ENCODE data around the gene MOV10L1.
"Not testable (repeated sequence)": the region's sequence is repeated elsewhere in the genome, so short reads cannot be mapped to it uniquely, and the experiment has no call there.

MOV10L1 gene

DNA sequence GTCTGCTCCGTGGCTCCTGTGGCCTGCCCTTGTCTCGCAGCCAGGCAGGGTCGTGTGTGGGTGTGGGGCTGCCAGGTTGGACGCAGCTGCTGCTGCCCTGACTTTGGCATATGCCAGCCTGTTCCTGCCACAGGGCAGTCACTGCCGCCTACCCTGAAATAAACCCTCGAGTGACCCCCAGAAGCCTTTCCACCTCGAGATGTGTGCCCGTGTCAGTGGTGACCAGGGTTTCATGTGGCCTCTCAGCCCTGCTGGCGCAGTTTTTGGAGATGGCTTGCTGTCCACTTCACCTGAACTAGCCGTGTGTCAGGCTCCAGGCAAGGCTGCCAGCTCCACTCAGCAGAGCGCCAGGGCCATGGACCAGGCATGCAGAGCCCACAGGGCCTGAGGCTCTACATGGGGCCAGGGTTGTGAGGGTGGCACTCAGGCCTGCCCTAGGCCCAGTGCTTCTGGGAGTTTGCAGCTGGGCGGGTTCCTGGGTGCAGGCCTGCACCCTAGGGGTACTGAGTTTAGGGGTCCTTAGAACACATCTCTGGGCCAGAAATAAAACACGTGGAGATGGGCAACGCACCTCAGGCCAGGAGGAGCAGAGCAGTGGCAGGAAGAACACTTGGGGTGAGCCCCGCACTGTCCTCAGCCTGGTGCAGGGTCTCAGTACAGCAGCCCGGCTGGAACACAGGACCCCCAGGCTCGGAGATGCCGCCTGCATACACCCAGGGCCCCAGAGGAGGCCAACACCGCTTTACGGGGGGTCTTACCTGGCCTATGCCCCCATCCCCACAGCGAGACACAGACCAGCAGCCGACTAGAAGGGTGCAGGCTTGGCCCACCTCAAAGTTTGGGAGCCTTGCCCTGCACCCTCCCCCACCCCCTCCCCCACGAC, 71.9 kb downstream of the MOV10L1 start:
- DNase-seq, result no peak

DNA sequence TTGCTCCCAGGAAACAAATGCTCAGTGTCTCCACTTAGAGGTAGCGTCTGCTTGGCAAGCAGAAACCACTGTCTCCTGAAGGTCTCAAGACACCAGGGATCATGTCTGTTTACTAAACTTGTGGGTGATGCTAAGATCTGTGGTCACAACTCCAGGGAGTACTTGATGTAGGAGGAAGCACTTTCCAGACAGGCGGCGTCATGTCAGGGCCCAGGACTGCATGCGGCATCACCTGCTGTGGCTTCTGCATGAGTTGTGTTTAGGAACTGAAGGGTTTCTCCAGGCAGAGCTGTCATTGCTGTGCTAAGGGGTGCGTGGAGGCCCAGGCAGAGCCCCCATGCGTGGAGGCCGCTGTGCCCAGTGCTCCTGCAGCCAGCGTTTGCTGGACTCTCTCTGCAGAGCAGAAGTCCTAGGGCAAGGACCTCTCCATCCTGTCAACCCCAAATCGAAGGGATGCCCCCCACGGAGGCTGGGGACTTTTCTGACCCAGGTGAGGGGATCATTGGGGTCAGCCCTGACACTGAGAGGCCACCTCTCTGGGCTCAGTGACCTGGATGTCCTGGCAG, 72.7 kb downstream of the MOV10L1 start:
- no peak for DNase-seq

GRCh38 chr22:50165436-50166123, 75.8 kb downstream of the MOV10L1 start:
- DNase-seq, result no peak

DNA sequence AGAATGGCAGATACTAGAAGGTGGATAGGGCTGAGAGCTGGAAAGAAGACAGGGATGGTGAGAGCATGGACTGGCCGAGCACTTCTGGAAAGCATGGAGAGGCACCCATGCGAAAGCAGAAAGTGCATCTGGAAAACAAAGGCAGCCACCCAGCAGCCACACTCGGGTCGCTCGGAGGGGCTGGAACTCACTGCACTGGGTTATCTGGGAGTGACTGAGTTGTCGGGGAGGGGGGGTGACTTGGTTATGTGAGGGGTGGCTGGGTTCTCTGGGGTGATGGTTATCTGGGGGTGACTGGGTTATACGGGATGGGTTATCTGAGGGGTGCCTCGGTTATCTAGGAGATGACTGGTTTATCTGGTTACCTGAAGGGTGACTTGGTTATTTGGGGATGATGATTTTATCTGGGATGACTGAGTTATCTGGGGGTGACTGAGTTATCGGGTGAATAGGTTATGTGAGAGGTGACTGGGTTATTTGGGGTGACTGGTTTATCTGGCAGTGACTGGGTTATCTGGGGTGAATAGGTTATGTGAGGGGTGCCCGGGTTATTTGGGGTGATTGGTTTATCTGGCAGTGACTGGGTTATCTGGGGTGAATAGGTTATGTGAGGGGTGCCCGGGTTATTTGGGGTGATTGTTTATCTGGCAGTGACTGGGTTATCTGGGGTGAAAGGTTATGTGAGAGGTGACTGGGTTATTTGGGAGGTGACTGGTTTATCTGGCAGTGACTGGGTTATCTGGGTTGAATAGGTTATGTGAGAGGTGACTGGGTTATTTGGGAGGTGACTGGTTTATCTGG, 78.1 kb downstream of the MOV10L1 start:
- no peak for DNase-seq

DNA sequence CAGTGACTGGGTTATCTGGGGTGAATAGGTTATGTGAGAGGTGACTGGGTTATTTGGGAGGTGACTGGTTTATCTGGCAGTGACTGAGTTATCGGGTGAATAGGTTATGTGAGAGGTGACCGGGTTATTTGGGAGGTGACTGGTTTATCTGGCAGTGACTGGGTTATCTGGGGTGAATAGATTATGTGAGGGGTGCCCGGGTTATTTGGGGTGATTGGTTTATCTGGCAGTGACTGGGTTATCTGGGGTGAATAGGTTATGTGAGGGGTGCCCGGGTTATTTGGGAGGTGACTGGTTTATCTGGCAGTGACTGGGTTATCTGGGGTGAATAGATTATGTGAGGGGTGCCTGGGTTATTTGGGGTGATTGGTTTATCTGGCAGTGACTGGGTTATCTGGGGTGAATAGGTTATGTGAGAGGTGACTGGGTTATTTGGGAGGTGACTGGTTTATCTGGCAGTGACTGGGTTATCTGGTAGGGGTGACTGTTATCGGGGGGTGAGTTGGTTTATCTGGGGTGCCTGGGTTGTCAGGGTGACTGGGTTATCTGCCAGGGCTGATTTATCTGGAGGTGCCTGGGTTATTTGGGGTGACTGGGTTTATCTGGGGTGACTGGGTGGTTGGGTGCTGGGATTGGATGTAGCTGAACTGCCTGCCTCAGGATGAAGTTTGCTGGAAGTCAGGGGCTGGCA, 78.8 kb downstream of the MOV10L1 start:
- DNase-seq, result not testable (repeated sequence)

- no peak for DNase-seq
Measured at GRCh38 chr22:50169181-50169759, 79.5 kb downstream of the MOV10L1 start.

- no peak for DNase-seq
Measured at GRCh38 chr22:50169774-50170341, 80.1 kb downstream of the MOV10L1 start.

GRCh38 chr22:50170453-50171318, 80.9 kb downstream of the MOV10L1 start, which contains the start of gene PANX2:
Gene PANX2, plus strand, starts transcription at chr22:50170731. Its CDS starts 0 bp downstream, at chr22:50170731.
- no peak for DNase-seq

GRCh38 chr22:50171319-50171964, 81.6 kb downstream of the MOV10L1 start:
- no peak for DNase-seq

- DNase-seq, result no peak
Measured at GRCh38 chr22:50171965-50172421, 82.2 kb downstream of the MOV10L1 start.

DNA sequence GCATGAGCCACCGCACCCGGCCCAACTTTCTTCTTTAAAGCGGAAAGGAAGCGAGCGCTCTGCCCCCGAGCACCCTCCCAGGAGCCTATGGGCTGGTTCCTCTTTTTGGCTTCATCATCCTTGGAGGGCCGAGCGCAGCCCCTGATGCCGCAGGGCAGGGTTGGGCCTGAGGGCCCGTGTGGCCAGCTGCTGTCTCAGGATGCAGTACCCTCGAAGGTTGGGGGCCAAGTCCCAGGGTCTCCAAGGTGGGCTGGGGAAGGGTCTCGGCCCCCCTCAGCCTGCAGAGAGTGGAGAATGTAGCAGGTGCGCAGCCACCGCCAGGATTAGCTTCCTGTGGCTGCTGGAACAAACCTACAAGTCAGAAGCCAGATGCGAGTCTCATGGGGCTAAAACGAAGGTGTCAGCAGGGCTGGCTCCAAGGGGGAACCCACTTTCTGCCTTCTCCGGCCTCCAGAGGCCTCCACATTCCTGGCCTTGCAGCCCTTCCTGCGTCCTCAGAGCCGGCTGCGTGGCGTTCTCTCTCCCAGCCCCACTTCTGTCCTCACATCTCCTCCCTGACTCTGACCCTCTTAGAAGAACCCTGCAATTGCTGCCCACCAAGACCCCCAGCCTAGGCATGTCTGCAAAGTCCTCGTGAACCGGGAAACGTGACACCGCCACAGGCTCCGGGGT, 83.6 kb downstream of the MOV10L1 start:
- DNase-seq, result no peak

DNA sequence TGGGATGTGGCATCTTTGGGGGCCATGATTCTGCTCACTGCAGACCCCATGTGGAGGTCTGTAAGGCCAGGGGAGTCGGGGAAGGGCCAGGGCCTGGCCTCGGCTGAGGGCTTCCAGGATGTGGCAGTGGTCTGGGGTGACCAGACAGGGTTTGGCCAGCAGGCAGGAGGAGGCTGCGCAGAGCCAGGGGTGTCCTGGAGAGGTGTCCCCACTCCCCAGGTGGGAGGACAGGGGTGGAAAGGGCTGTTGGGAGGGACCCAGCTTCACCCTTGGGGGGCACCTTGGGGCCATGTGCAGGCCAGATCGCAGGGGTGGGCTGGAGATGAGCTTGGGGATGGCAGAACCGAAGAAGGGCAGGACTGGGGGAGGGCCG, 84.2 kb downstream of the MOV10L1 start:
- no peak for DNase-seq

DNA sequence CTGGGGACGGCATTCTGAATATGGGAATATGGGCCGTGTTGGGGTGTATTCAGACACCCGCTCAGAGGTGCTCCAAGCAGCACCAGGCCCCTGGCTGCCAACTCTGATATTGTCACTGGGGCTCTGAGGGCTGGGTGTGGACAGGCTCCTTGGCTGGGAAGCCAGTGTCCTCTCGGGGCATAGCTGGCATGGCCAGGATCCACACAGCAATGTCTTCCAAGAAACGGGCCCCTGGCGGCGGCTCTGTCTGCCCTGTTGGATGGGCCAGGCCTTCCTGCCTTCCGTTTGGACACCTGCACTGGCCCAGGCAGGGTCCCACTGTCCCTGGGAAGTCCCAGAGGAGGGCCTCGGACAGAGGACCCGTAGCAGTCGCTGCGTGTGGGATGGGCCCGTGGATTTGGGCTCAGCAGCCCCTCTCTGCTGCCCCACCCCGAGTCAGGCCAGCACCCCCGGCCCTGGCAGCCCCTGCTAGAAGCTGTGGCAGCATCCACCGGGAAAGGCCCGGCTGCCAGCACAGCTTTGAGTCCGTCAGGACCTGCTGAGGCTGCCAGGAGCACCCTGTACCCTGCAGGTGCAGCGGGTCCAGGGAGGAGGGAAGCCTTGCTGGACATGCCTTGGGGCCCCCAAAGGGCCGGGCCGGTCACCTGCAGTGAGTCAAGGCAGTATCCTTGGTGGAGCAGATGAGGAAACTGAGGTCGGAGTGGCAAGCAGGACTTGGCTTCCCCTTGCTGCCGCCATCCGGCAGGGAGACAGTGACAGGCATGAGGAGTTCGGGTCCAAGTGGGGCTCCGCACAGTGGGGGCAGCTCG, 84.8 kb downstream of the MOV10L1 start:
- DNase-seq, result no peak

- DNase-seq, result no peak
Measured at GRCh38 chr22:50175191-50175461, 85.3 kb downstream of the MOV10L1 start.

DNA sequence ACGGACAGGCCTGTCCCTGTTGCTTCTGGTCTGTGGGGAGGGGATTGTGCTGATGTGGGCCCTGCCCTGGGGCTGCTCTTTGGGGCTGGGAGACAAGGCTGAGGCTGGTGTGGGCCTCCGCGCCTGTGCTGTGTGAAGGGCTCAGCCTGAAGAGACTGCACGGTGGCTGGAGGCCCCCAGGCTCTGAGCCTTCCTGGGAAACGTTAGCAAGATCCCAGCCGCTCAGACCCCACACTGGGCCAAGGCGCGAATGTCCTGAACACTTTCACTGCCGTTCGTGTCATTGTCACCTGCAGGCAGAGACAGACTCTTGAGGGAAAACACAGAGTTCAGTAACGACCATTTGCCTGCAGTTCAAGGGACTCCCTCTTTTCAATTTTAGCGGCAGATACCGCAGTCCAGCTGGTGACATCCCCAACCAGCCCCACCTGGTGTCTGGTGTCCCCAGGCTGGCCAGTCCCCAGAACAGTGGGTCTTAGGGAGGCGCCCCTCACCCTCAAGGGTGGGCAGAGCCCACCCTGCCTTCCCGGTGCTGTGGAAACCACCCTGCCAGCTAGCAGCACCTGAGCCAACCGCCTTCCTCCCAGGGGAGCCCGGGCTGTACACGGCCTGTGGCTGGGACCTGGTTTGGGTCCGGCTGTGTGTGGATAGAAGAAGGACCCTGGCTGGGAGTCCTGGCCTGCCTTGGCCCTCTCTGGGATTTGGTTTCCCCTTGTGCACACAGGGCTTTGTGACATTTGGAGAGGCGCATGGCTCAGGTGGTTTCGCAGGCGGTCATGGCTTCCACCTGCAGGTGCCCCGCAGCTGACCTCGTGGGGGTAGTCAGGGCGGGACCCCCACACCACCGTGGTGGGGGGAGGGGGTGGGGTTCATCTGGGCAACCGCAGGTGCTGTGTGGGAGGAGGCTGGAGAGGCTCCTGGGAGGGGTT, 86.4 kb downstream of the MOV10L1 start:
- no peak for DNase-seq

DNA sequence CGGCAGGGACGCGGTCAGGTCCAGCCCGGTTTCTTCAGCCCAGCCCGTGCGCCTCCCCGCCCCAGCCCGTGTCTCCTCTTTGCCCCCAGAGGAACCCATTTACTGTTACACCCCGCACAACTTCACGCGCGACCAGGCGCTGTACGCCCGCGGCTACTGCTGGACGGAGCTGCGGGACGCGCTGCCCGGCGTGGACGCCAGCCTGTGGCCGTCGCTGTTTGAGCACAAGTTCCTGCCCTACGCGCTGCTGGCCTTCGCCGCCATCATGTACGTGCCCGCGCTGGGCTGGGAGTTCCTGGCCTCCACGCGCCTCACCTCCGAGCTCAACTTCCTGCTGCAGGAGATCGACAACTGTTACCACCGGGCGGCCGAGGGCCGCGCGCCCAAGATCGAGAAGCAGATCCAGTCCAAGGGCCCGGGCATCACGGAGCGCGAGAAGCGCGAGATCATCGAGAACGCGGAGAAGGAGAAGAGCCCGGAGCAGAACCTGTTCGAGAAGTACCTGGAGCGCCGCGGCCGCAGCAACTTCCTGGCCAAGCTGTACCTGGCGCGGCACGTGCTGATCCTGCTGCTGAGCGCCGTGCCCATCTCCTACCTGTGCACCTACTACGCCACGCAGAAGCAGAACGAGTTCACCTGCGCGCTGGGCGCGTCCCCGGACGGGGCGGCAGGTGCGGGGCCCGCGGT, 87.2 kb downstream of the MOV10L1 start:
- no peak for DNase-seq
